IPS-11a (cell line): ENCODE data around the gene DNAJC24.

Source experiments
- H3K4me3 ChIP-seq: one replicate; pipeline ENCODE4 v1.5.1; 2013; ENCODE audit warnings: low read depth, low read length, control low read depth

Gene DNAJC24

DNA sequence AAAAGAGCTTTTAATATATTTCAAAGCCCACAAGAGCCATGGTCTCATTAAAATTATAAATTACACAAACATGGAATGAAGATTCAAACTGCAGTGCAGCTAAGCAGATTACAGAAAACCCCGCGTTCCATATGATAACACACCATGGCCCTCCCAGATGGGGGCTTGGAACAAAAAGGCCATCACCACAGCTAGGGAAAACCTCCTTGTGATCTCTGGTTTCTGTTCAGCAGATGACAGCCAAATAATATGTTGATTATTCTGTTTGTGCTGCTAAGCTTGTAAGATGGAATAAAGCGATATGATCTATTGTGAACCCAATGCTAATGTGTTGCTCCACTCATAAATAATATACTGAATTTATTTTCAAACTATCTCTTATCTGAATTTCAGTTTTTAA is 111.3 kb downstream of the DNAJC24 start:
- no peak overlapping the region for H3K4me3 ChIP-seq
